WTC11 (cell line): ENCODE data around the gene SLC6A18. TPM values are rescaled to one million over a fixed set of nuclear protein-coding genes. Genes with fewer than 3 reads are reported as not detected.

Experiments
- ATAC-seq: fragments of 200-7000 bp; cut with Tn5 transposase; 2 replicates; pipeline ENCODE4 v1.10.0; 2021; ENCODE audit warnings: mild to moderate bottlenecking, moderate library complexity
- CTCF ChIA-PET: fragments of 300-600 bp; sonication (Branson Sonifier 250); formaldehyde crosslinking; loops from one replicate; lab custom pipeline; 2021; ENCODE audit warnings: antibody characterized with exemption; lab: Charles Lee
- POLR2A ChIA-PET: fragments of 350-600 bp; sonication (Branson Sonifier 250); formaldehyde crosslinking; loops from one replicate; lab custom pipeline; 2021; ENCODE audit warnings: antibody characterized with exemption; lab: Charles Lee
- DNase-seq: peaks from one replicate; pipeline ENCODE4 v3.0.0; 2021; ENCODE audit warnings: low spot score
- H3K27ac Mint-ChIP-seq: 2 replicates; pipeline ENCODE4 v1.8.0; 2021; ENCODE audit warnings: mixed read lengths
- H3K27me3 Mint-ChIP-seq: 2 replicates; pipeline ENCODE4 v1.8.0; 2021; ENCODE audit warnings: low read depth, mild to moderate bottlenecking, moderate library complexity, mixed read lengths
- H3K36me3 Mint-ChIP-seq: 2 replicates; pipeline ENCODE4 v1.8.0; 2021; ENCODE audit warnings: mixed read lengths
- H3K4me1 Mint-ChIP-seq: 2 replicates; pipeline ENCODE4 v1.8.0; 2022; ENCODE audit warnings: mixed read lengths
- H3K4me3 Mint-ChIP-seq: 2 replicates; pipeline ENCODE4 v1.8.0; 2021; ENCODE audit warnings: mild to moderate bottlenecking, moderate library complexity, mixed read lengths
- H3K9me3 Mint-ChIP-seq: 2 replicates; pipeline ENCODE4 v1.8.0; 2021; ENCODE audit warnings: mixed read lengths
- ATF1 ChIP-seq: sonication (generic); formaldehyde crosslinking; IDR thresholded peaks from 2 replicates; pipeline ENCODE4 v1.8.1; 2023; ENCODE audit warnings: mild to moderate bottlenecking, moderate library complexity, missing genetic modification reagents
- CREB1 ChIP-seq: sonication (generic); formaldehyde crosslinking; IDR thresholded peaks from 2 replicates; pipeline ENCODE4 v1.8.0; 2023; ENCODE audit warnings: mild to moderate bottlenecking, missing genetic modification reagents
- EMX1 ChIP-seq: fragments of 250-450 bp; sonication (Bioruptor Pico); IDR thresholded peaks from 2 replicates; pipeline ENCODE4 v1.8.0; 2021; ENCODE audit warnings: mild to moderate bottlenecking
- FOXJ3 ChIP-seq: sonication (generic); formaldehyde crosslinking; IDR thresholded peaks from 2 replicates; pipeline ENCODE4 v1.9.0; 2021; ENCODE audit warnings: missing genetic modification reagents, mild to moderate bottlenecking, borderline replicate concordance
- KAT7 ChIP-seq: sonication (generic); formaldehyde crosslinking; IDR thresholded peaks from 2 replicates; pipeline ENCODE4 v1.8.1; 2023; ENCODE audit warnings: missing genetic modification reagents, mild to moderate bottlenecking, borderline replicate concordance
- MXD4 ChIP-seq: fragments of 250-450 bp; sonication (Bioruptor Pico); IDR thresholded peaks from 2 replicates; pipeline ENCODE4 v1.8.0; 2021; ENCODE audit warnings: mild to moderate bottlenecking, moderate library complexity, borderline replicate concordance
- MYBL2 ChIP-seq: sonication (generic); formaldehyde crosslinking; IDR thresholded peaks from 2 replicates; pipeline ENCODE4 v1.8.1; 2023; ENCODE audit warnings: mild to moderate bottlenecking, moderate library complexity, missing genetic modification reagents
- SMAD4 ChIP-seq: sonication (generic); formaldehyde crosslinking; IDR thresholded peaks from 2 replicates; pipeline ENCODE4 v1.8.0; 2022; ENCODE audit warnings: mild to moderate bottlenecking, missing genetic modification reagents
- ZNF263 ChIP-seq: sonication (generic); formaldehyde crosslinking; IDR thresholded peaks from 2 replicates; pipeline ENCODE4 v1.8.1; 2022; ENCODE audit warnings: low read depth, mild to moderate bottlenecking, moderate library complexity, missing genetic modification reagents
- ZNF317 ChIP-seq: sonication (generic); formaldehyde crosslinking; IDR thresholded peaks from 2 replicates; pipeline ENCODE4 v1.8.1; 2023; ENCODE audit warnings: low read depth, mild to moderate bottlenecking, moderate library complexity, missing genetic modification reagents, borderline replicate concordance
- total RNA-seq: library from RNA; stranded (reverse); gene quantifications from 3 replicates; pipeline ENCODE4 v1.2.3, GENCODE V29; 2021
- TF ChIP-seq, protein P1 (sequence below): sonication (generic); formaldehyde crosslinking; IDR thresholded peaks from 2 replicates; pipeline ENCODE4 v1.8.1; 2022; ENCODE audit warnings: low read depth, missing genetic modification reagents, borderline replicate concordance
- TF ChIP-seq, protein P2 (sequence below): sonication (generic); formaldehyde crosslinking; IDR thresholded peaks from 2 replicates; pipeline ENCODE4 v1.8.1; 2022; ENCODE audit warnings: mild to moderate bottlenecking, moderate library complexity, missing genetic modification reagents
- TF ChIP-seq, protein P3 (sequence below): sonication (generic); formaldehyde crosslinking; IDR thresholded peaks from 2 replicates; pipeline ENCODE4 v1.8.1; 2023; ENCODE audit warnings: mild to moderate bottlenecking, missing genetic modification reagents, borderline replicate concordance
- TF ChIP-seq, protein P4 (sequence below): sonication (generic); formaldehyde crosslinking; IDR thresholded peaks from 2 replicates; pipeline ENCODE4 v1.8.0; 2023; ENCODE audit warnings: missing genetic modification reagents, mild to moderate bottlenecking, borderline replicate concordance
- TF ChIP-seq, protein P5 (sequence below): fragments of 250-450 bp; sonication (Bioruptor Pico); IDR thresholded peaks from 2 replicates; pipeline ENCODE4 v1.8.0; 2021; ENCODE audit warnings: mild to moderate bottlenecking

SLC6A18 gene
- total RNA-seq, 1 experiment from 2014 or later = not detected

DNA sequence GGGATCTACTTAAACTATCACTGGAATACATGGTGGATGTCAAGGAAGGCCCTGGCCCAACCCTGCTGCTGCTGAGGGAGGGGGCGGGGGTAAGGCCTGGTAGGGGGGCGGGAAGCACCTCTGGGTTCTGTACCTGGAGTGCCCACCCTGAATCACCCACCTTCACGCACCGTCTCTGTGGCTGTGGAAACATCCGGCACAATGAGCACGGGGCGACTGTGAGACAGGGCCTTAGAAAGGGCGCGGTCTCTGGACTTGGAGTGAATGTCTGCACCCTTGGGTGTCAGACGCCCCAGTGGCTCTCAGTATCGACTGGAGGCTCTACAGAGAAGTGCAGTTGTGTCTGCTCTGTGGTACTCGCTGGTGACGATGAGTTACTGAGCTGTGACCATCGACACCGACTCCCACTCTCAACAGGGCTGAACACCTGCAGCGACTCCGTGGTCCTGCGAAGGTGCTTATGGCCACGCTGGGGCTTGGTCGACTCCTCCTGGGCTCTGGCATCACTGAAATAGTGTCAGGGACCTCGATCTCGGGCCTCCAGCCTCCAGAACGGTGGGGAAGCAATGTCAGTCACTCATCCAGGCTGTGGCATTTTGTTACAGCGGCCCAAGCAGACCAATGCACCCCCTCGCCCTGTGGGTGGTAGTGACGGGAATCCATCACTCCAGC lies 49.2 kb upstream of the SLC6A18 start:
- H3K36me3 Mint-ChIP-seq = no peaks in the 10 kb centered on the region
- ATAC-seq (no peak), DNase-seq (no peak)
- no peak overlapping the region for H3K4me3 Mint-ChIP-seq
- H3K27ac Mint-ChIP-seq = no peak overlapping the region
- ChIA-PET POLR2A (no interaction called here), CTCF (interaction anchor here (1.1 kb wide), 1 partner anchor 166 kb away, joined by 3 read pairs; no protein-coding TSS in a partner anchor)
- peaks cover 6% of the 10 kb centered on the region for H3K9me3 Mint-ChIP-seq
- peaks cover 3% of the 10 kb centered on the region; the same call in 1 of the 2 replicates for H3K27me3 Mint-ChIP-seq
- TF ChIP-seq EMX1 (CRISPR knock-in tag) (no peak), KAT7 (CRISPR knock-in tag) (no peak), ZNF263 (CRISPR knock-in tag) (no peak), SMAD4 (CRISPR knock-in tag) (no peak), CREB1 (CRISPR knock-in tag) (no peak), ZNF317 (CRISPR knock-in tag) (no peak), MYBL2 (no peak), FOXJ3 (CRISPR knock-in tag) (no peak), MXD4 (CRISPR knock-in tag) (no peak), ATF1 (CRISPR knock-in tag) (no peak)
- TF ChIP-seq, protein P1, sequence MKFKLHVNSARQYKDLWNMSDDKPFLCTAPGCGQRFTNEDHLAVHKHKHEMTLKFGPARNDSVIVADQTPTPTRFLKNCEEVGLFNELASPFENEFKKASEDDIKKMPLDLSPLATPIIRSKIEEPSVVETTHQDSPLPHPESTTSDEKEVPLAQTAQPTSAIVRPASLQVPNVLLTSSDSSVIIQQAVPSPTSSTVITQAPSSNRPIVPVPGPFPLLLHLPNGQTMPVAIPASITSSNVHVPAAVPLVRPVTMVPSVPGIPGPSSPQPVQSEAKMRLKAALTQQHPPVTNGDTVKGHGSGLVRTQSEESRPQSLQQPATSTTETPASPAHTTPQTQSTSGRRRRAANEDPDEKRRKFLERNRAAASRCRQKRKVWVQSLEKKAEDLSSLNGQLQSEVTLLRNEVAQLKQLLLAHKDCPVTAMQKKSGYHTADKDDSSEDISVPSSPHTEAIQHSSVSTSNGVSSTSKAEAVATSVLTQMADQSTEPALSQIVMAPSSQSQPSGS = no peak
- TF ChIP-seq, protein P2, sequence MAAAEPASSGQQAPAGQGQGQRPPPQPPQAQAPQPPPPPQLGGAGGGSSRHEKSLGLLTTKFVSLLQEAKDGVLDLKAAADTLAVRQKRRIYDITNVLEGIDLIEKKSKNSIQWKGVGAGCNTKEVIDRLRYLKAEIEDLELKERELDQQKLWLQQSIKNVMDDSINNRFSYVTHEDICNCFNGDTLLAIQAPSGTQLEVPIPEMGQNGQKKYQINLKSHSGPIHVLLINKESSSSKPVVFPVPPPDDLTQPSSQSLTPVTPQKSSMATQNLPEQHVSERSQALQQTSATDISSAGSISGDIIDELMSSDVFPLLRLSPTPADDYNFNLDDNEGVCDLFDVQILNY (CRISPR knock-in tag) = no peak
- TF ChIP-seq, protein P3, sequence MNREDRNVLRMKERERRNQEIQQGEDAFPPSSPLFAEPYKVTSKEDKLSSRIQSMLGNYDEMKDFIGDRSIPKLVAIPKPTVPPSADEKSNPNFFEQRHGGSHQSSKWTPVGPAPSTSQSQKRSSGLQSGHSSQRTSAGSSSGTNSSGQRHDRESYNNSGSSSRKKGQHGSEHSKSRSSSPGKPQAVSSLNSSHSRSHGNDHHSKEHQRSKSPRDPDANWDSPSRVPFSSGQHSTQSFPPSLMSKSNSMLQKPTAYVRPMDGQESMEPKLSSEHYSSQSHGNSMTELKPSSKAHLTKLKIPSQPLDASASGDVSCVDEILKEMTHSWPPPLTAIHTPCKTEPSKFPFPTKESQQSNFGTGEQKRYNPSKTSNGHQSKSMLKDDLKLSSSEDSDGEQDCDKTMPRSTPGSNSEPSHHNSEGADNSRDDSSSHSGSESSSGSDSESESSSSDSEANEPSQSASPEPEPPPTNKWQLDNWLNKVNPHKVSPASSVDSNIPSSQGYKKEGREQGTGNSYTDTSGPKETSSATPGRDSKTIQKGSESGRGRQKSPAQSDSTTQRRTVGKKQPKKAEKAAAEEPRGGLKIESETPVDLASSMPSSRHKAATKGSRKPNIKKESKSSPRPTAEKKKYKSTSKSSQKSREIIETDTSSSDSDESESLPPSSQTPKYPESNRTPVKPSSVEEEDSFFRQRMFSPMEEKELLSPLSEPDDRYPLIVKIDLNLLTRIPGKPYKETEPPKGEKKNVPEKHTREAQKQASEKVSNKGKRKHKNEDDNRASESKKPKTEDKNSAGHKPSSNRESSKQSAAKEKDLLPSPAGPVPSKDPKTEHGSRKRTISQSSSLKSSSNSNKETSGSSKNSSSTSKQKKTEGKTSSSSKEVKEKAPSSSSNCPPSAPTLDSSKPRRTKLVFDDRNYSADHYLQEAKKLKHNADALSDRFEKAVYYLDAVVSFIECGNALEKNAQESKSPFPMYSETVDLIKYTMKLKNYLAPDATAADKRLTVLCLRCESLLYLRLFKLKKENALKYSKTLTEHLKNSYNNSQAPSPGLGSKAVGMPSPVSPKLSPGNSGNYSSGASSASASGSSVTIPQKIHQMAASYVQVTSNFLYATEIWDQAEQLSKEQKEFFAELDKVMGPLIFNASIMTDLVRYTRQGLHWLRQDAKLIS (CRISPR knock-in tag) = no peak
- TF ChIP-seq, protein P4, sequence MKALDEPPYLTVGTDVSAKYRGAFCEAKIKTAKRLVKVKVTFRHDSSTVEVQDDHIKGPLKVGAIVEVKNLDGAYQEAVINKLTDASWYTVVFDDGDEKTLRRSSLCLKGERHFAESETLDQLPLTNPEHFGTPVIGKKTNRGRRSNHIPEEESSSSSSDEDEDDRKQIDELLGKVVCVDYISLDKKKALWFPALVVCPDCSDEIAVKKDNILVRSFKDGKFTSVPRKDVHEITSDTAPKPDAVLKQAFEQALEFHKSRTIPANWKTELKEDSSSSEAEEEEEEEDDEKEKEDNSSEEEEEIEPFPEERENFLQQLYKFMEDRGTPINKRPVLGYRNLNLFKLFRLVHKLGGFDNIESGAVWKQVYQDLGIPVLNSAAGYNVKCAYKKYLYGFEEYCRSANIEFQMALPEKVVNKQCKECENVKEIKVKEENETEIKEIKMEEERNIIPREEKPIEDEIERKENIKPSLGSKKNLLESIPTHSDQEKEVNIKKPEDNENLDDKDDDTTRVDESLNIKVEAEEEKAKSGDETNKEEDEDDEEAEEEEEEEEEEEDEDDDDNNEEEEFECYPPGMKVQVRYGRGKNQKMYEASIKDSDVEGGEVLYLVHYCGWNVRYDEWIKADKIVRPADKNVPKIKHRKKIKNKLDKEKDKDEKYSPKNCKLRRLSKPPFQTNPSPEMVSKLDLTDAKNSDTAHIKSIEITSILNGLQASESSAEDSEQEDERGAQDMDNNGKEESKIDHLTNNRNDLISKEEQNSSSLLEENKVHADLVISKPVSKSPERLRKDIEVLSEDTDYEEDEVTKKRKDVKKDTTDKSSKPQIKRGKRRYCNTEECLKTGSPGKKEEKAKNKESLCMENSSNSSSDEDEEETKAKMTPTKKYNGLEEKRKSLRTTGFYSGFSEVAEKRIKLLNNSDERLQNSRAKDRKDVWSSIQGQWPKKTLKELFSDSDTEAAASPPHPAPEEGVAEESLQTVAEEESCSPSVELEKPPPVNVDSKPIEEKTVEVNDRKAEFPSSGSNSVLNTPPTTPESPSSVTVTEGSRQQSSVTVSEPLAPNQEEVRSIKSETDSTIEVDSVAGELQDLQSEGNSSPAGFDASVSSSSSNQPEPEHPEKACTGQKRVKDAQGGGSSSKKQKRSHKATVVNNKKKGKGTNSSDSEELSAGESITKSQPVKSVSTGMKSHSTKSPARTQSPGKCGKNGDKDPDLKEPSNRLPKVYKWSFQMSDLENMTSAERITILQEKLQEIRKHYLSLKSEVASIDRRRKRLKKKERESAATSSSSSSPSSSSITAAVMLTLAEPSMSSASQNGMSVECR (CRISPR knock-in tag) = no peak
- TF ChIP-seq, protein P5, sequence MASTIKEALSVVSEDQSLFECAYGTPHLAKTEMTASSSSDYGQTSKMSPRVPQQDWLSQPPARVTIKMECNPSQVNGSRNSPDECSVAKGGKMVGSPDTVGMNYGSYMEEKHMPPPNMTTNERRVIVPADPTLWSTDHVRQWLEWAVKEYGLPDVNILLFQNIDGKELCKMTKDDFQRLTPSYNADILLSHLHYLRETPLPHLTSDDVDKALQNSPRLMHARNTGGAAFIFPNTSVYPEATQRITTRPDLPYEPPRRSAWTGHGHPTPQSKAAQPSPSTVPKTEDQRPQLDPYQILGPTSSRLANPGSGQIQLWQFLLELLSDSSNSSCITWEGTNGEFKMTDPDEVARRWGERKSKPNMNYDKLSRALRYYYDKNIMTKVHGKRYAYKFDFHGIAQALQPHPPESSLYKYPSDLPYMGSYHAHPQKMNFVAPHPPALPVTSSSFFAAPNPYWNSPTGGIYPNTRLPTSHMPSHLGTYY (CRISPR knock-in tag) = no peak
- H3K4me1 Mint-ChIP-seq = no peaks in the 10 kb centered on the region
